A204.1 (cell line): ENCODE results near the gene PLA2R1.

Source experiments
- FAIRE-seq: peaks from 2 replicates; lab custom pipeline; 2012; peaks lifted over from hg19 to GRCh38; lab: Jason Lieb, UNC

Gene PLA2R1

DNA sequence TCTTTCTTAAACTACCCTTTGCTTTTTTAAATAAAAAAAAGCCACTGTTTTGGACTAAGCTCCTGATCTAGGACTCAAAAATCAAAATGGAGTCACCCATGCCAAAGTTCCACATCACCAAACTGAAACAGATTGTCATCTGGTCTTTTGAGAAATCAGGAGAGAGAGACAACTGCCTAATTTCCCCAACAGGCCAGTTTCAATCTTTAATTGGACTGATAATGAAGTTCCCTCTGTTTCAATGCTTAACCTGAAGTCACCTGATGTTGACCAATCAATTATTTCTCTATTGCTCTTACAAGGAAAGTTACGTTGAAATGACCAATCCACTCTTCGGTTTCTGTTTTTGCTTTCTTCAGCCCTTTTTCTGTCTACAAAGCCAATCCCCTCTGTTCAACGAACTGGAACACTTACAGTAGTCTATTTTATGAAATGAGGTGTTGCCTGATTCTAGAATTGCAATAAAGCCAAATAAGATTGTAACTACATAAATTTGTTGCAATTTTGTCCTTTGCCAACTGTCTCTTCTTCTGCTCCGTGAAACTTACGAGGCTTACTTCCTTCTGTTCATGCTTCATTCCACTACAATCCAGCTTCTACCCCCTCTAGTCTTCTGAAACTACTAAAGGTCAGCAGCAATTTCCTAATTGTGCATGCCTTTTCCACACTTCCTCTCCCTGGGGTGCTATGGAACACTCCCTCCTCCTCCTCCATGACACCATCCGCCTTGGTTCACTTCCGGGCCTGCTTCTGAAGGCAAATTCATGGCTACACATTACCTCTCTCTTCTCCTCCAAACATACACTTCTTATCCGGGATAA is 169.2 kb downstream of the PLA2R1 start:
- FAIRE-seq: no peak

DNA sequence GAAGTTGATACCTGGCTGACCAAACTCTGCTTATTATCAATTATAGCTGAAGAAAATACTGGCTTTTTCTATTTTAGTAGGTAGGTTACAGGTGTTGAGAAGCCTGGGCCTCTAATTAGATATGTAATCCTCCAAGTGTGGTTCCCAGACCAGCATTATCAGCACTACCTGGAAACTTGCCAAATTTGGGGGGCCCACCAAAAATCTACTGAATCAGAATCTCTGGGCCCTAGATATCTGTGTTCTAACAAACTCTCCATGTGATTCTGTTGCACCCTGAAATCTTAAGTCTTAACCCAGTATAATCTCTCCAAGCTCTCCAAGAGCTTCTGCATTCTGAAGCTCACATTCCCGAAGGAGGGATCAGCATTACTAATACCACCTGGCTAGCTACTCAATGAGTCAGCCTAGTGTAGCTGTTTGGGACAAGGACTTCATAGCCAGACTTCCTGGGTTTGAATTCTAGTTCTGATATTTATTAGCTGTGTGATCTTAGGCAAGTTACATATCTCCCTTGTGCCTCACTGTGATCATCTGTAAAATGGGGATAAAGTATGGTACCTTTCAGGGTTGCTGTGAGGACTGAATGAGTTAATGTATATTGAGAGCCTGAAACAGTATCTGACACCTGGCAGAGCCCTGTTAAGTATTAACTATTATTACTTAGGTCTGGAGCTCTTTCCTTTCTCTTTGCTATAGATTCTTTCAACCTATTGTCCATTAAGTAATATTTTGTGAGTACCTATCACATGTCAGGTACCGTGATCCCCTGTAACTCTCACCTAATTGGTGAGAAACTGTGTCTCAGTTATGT is 170.3 kb downstream of the PLA2R1 start:
- no peak for FAIRE-seq

DNA sequence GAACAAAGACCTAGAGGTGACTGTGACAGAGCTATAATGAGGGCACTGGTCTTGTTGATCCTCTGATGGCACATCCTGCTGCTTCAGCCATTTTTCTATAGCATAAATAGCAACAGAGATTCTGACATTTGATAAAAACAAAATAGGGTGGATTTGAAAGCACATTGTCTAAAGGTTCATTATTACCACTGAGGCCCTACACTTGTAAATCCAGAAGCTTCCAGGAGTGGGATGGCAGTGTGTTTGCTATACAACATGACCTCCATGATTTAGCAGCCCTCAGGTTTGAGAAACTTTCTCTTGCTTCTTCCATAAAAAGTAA is 171.2 kb downstream of the PLA2R1 start:
- no peak for FAIRE-seq

DNA sequence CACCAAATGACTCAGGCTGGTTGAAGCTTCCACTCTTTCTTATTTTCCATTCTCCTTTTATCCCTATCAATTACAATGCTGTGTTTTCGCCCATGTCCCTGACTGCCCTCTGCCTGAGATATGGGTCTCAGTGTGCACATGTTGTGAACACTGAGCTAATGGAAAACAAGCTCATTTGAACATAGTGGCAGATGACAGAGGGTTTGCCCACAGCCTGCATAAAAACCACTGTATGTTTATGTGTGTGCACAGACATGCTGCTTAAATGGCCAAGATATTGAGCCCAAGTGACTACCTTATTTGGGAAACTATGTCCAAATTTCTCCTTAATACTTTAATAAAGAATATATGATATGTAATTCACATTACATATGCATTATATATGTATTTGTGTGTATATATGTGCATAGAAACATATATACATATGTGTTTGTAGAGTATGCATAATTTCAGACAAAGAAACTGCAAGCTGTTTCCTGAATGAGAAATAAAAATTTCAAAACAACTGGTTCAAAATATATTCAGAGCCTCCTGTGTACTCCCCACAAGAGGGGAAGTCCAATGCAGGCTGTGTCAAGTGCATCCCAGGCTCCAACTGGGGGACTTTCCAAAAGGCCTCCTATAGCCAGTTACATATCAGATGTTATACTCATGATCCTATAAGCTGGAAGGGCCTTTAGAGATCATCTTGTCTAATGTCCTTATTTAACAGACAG is 171.7 kb downstream of the PLA2R1 start:
- no peak for FAIRE-seq

DNA sequence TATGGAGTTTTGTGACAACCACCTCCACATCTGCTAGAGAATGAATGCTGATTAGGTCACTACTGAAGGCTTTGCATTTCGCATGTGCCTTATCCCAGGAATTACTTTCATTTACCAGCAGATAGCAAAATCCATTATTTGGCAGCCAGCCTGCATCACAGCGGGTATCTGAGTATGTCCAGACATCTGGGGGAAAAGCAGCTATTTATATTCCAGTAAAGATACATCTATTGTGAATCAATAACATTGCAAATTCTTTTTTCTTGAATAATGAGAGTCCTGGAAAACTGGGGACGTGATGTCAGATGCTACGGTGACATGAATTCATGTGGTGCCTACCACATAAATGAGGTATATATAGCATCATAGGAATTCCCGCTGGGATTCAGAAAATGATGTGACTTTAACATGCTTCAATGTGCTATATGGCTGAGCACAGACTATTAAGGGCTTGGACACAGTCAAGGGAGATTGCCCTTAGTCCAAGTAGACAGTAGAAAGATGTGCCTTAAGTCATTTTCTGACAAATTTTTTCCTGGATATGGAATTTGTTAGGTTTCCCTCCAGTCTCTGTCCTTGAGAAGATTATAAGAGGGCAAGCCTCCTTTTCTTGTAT is 180.2 kb downstream of the PLA2R1 start:
- no peak for FAIRE-seq
